OCI-LY7 (cell line): ENCODE measurements around the gene ATG9B. TPM values are rescaled to one million over a fixed set of nuclear protein-coding genes. Genes with fewer than 3 reads are reported as not detected.

Experiments
- total RNA-seq, 2 experiments: library from RNA; depleted of rRNA in 1 of 2; stranded (reverse); fragments of >200 nt in 1 of 2; shearing (Covaris generic) in 1 of 2; gene quantifications; 2 replicates each; pipeline ENCODE4 v1.2.3, GENCODE V29; 2014 to 2022

The ATG9B gene
- total RNA-seq, 2 experiments from 2014 or later: 0.97 to 1.1 TPM

Other genes with a start within 250 kb of the ATG9B start
- 0.09 TPM in 1 of 2 replicates, not detected in the other for gene TMEM176B, start 224.1 kb downstream of the ATG9B start, total RNA-seq (2014; rRNA removed; shearing (Covaris generic))
- 0.37 TPM in 1 of 2 replicates, not detected in the other for gene TMEM176B, start 224.1 kb downstream of the ATG9B start, total RNA-seq (2022)
- gene TMEM176A, start 223.7 kb downstream of the ATG9B start, total RNA-seq (2014; rRNA removed; shearing (Covaris generic)): not detected in 2 replicates
- not detected in 2 replicates for gene TMEM176A, start 223.7 kb downstream of the ATG9B start, total RNA-seq (2022)
- gene AOC1, start 172.0 kb downstream of the ATG9B start, total RNA-seq (2014; rRNA removed; shearing (Covaris generic)): not detected in 2 replicates
- not detected in 2 replicates for gene AOC1, start 172.0 kb downstream of the ATG9B start, total RNA-seq (2022)
- gene KCNH2, start 46.2 kb downstream of the ATG9B start, total RNA-seq (2014; rRNA removed; shearing (Covaris generic)): 4.0 and 7.5 TPM in 2 replicates
- 5.8 and 6.2 TPM in 2 replicates for gene KCNH2, start 46.2 kb downstream of the ATG9B start, total RNA-seq (2022)
- gene NOS3, start 33.5 kb downstream of the ATG9B start, total RNA-seq (2014; rRNA removed; shearing (Covaris generic)): 0.41 and 0.82 TPM in 2 replicates
- gene NOS3, start 33.5 kb downstream of the ATG9B start, total RNA-seq (2022): 0.30 and 0.78 TPM in 2 replicates
- 29.5 and 32.0 TPM in 2 replicates for gene ABCB8, start 4.0 kb upstream of the ATG9B start, total RNA-seq (2014; rRNA removed; shearing (Covaris generic))
- 63.9 and 64.7 TPM in 2 replicates for gene ABCB8, start 4.0 kb upstream of the ATG9B start, total RNA-seq (2022)
- gene ASIC3, start 24.0 kb upstream of the ATG9B start, total RNA-seq (2014; rRNA removed; shearing (Covaris generic)): 3.3 and 7.9 TPM in 2 replicates
- gene ASIC3, start 24.0 kb upstream of the ATG9B start, total RNA-seq (2022): 14.8 and 22.3 TPM in 2 replicates
- 30.9 and 35.2 TPM in 2 replicates for gene CDK5, start 33.4 kb upstream of the ATG9B start, total RNA-seq (2014; rRNA removed; shearing (Covaris generic))
- 23.1 and 23.7 TPM in 2 replicates for gene CDK5, start 33.4 kb upstream of the ATG9B start, total RNA-seq (2022)
- 64.2 and 112 TPM in 2 replicates for gene SLC4A2, start 35.1 kb upstream of the ATG9B start, total RNA-seq (2014; rRNA removed; shearing (Covaris generic))
- 81.4 and 86.0 TPM in 2 replicates for gene SLC4A2, start 35.1 kb upstream of the ATG9B start, total RNA-seq (2022)
- gene FASTK, start 56.3 kb upstream of the ATG9B start, total RNA-seq (2014; rRNA removed; shearing (Covaris generic)): 114 and 118 TPM in 2 replicates
- 87.7 and 90.5 TPM in 2 replicates for gene FASTK, start 56.3 kb upstream of the ATG9B start, total RNA-seq (2022)
- 38.6 and 56.0 TPM in 2 replicates for gene TMUB1, start 59.0 kb upstream of the ATG9B start, total RNA-seq (2014; rRNA removed; shearing (Covaris generic))
- 53.2 and 59.6 TPM in 2 replicates for gene TMUB1, start 59.0 kb upstream of the ATG9B start, total RNA-seq (2022)
- gene AGAP3, start 62.0 kb upstream of the ATG9B start, total RNA-seq (2014; rRNA removed; shearing (Covaris generic)): 4.4 and 4.8 TPM in 2 replicates
- 23.1 and 30.9 TPM in 2 replicates for gene AGAP3, start 62.0 kb upstream of the ATG9B start, total RNA-seq (2022)
- gene GBX1, start 143.2 kb upstream of the ATG9B start, total RNA-seq (2014; rRNA removed; shearing (Covaris generic)): not detected in 2 replicates
- not detected in 2 replicates for gene GBX1, start 143.2 kb upstream of the ATG9B start, total RNA-seq (2022)
- not detected in 2 replicates for gene ASB10, start 162.8 kb upstream of the ATG9B start, total RNA-seq (2014; rRNA removed; shearing (Covaris generic))
- gene ASB10, start 162.8 kb upstream of the ATG9B start, total RNA-seq (2022): not detected in 2 replicates
- 1.3 TPM in 1 of 2 replicates, not detected in the other for gene H2BK1, start 186.0 kb upstream of the ATG9B start, total RNA-seq (2014; rRNA removed; shearing (Covaris generic))
- gene H2BK1, start 186.0 kb upstream of the ATG9B start, total RNA-seq (2022): not detected in 2 replicates
- gene ABCF2, start 202.7 kb upstream of the ATG9B start, total RNA-seq (2014; rRNA removed; shearing (Covaris generic)): 30.7 and 31.8 TPM in 2 replicates
- 28.6 and 44.9 TPM in 2 replicates for gene ABCF2, start 202.7 kb upstream of the ATG9B start, total RNA-seq (2022)
- 19.8 and 27.0 TPM in 2 replicates for gene CHPF2, start 208.0 kb upstream of the ATG9B start, total RNA-seq (2014; rRNA removed; shearing (Covaris generic))
- 29.8 and 34.2 TPM in 2 replicates for gene CHPF2, start 208.0 kb upstream of the ATG9B start, total RNA-seq (2022)
- gene SMARCD3, start 224.2 kb upstream of the ATG9B start, total RNA-seq (2014; rRNA removed; shearing (Covaris generic)): 1.5 and 2.5 TPM in 2 replicates
- gene SMARCD3, start 224.2 kb upstream of the ATG9B start, total RNA-seq (2022): 1.5 and 1.9 TPM in 2 replicates